ENCODE results near the gene RNU11.
"Not testable (repeated sequence)": the region's sequence is repeated elsewhere in the genome, so short reads cannot be mapped to it uniquely, and the experiment has no call there.

RNU11 gene

DNA sequence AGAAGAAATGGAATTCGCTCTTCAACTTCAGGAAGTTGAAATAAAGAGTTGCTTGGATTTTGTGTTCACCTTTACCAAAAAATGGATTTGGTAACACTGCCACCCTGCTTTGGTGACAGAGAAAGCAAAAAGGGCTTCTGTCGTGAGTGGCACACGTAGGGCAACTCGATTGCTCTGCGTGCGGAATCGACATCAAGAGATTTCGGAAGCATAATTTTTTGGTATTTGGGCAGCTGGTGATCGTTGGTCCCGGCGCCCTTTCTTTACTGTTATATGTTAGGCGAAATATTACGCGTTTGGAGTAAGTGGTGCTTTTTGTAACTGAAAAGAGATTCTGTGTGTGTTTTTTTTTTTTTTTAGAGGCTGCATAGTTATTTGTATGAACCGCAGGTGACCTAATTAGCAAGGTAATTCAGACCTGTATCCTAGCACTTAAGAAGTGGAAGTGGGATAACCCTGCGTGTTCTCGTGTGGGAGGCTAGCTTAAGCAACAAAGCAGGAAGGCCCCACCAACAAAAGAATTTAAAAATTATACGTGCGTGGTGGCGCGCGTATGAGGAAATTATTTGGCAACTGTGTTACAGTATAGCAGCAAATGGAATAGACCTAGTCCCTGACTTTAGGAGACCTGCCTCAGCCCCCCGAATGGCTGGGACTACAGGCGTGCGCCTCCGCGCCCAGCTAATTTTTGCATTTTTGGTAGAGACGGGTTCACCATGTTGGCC is at the start of gene RNU11:
TSS of gene RNU11 (plus strand) at position 127 of the 725 bp plus-strand sequence.
- peak; percentile 94 to 95 for DNase-seq

DNA sequence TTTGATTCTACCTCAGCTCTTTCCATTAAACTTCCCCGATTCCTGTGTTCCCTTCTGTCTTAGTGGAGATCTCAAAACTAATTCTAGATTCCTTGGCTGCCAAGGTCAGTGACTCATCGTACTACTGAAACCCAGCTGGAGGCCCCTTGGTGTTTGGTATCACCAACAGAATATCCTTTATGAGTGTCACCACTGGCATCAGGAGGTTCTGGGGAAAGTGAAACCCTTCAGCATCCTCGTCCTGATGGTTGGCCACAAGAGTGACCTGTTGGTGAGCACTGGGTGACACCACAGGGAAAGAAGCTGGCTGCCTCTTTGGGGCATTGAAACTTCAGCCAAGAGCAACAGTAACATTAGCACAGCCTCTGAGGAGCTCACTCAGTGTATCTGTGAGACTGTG is 46.7 kb upstream of the RNU11 start:
- no peak for DNase-seq

DNA sequence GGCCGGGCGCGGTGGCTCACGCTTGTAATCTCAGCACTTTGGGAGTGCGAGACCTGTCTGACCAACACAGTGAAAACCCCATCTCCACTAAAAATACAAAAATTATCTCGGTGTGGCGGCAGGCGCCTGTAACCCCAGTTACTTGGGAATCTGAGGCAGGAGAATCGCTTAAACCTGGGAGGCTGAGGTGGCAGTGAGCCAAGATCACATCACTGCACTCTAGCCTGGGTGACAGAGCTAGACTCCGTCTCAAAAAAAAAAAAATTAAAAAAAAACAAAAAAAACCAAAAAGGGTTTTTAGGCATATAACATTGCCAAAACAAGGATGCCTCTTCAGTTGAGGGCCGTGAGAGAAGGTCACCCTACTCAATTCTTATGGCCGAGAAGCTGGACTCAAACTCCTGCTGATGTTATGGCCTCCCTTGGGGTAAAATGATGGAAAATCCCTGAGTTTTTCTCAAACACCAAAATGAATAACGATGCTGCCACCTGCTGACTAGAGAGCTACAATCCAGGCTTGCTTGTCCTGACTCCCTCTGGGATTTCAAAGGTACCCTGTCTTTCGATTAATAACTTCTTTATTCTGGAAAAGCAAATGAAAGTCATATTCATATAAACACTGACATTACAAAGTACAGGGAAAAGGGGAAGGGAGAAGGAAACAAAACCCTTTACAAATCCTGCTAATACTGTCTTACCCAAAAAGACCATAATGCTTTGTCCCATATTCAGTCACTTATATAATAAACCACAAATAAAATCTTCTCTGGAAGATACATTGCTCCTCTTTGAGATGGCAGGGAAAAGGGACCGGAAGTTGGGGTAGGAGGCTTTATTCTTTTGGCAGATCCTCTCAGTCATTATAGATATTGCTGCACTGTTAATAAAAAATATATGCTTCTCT is 45.6 kb upstream of the RNU11 start:
- peak; percentile 17 to 46 for DNase-seq

- DNase-seq, result no peak
Measured at GRCh38 chr1:28604411-28604810, 44.0 kb upstream of the RNU11 start.

DNA sequence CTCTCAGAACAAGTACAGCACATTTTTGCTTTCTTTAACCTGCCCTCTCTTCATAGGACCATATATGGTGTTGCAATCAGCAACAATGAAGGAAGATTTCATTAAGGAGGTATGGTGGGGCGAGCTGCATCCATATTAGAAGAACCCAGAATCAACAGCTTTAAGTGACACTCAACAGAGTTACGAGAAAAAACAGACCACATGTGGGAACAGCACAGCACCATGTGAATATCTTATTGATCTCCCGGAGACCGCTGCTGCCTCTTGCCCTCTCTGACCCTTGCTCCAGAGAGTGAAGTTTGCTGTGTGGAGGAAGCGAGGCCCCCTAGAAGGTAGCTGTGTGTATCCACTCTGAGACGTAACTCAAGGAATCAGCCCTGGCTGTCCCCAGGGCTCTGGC is 43.4 kb upstream of the RNU11 start:
- no peak for DNase-seq

- DNase-seq, result no peak
Measured at GRCh38 chr1:28606771-28607170, 41.6 kb upstream of the RNU11 start.

DNA sequence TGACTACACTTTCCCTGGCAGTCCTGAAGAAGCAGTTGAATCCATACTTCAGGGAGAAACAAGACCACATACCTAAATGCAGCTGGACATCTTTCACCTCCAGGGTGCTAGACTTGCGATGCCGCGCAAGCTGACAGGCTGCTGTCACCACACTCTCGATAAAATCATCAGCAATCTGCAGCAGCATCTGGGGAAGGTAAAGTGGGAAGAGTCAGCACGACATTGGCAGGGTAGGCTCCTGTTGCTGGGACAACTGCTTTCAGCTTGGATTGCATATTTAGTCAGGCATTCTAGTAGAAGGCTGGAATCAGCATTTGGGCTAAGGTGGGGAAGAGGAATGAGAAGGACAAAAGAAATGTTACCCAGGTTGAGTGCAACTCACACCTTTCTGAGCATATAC is 35.2 kb upstream of the RNU11 start:
- DNase-seq, result no peak

DNA sequence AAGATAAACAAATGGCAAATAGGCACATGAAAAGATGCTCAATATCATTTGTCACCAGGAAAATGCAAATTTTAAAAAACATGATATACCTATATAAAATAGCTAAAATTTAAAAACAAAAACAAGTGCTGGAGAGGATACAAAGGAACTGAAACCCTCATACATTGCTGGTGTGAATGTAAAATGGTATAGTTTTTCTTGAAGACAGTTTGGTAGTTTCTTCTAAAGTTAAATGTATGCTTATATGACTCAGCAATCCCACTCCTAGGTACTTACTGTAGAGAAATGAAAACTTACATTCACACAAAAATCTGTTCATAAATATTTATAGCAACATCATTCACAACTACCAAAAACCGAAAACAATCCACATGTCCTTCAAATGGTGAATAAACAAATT is 16.7 kb upstream of the RNU11 start:
- DNase-seq, result no peak

DNA sequence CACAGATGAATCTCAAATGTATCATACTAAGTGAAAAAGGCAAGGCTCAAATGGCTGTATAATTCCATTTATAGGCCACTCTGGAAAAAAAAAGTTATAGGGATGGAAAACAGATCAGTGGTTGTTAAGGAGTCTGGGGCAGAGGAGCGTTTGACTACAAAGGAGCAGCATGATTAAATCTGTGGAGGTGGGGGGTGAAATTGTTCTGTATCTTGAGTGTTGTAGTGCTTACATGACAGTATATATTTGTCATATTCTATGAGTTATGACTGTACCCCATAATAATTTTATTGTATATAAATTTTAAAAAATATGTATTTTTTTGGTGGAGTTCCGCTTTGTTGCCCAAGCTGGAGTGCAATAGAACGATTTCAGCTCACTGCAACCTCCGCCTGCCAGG is 15.8 kb upstream of the RNU11 start:
- no peak for DNase-seq

DNA sequence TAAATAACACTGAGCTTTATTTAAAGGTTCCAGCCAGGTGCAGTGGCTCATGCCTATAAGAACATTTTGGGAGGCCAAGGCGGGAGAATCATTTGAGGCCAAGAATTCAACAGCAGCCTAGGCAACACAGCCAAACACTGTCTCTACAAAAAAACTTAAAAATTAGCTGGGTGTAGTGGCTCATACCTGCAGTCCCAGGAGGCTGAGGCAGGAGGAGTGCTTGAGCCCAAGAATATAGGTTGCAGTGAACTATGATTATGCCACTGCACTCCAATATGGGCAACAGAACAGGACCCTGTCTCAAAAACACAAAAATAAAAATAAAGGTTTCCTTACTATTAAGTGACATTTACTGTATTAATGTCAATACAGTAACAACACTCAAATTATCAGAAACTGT is 7.6 kb upstream of the RNU11 start:
- peak; percentile 32 to 59 for DNase-seq

DNA sequence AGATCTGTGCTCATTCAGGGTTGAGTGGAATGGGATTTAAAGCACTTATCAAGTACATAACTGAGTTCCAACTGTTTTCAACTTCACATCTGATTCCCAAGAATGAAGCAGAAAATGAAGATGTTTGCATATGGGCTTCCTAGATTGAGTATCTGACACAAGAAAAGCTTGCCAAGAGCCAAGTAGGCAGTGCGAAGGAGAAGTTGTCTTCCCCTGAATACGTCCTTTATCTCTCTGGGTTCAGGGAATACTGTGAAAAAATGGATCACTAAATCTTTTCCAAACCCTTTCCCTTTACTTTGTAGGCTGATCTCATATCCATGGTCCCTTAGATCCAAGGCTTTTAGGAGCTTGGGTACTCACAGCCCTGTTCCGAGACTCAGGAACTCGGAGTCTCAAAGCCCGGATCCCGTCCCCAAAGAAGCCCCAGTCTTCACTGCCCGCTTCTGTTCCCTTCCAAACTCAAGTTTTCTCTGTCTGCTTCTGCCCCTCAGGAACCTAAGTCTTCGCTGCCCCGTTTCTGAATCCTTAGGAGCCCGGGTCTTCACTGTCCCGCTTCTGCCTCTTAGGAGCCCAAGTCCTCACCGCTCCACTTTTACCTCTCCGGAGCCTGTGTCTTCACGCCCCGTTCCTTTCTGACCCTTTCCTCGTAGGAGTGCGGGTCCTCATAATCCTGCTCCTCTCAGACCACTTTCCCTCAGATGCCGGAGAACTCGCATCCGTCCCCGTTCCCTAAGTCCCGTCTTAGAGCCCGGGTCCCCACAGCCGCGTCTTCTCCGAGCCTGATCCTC is 6.1 kb upstream of the RNU11 start:
- DNase-seq, result no peak

DNA sequence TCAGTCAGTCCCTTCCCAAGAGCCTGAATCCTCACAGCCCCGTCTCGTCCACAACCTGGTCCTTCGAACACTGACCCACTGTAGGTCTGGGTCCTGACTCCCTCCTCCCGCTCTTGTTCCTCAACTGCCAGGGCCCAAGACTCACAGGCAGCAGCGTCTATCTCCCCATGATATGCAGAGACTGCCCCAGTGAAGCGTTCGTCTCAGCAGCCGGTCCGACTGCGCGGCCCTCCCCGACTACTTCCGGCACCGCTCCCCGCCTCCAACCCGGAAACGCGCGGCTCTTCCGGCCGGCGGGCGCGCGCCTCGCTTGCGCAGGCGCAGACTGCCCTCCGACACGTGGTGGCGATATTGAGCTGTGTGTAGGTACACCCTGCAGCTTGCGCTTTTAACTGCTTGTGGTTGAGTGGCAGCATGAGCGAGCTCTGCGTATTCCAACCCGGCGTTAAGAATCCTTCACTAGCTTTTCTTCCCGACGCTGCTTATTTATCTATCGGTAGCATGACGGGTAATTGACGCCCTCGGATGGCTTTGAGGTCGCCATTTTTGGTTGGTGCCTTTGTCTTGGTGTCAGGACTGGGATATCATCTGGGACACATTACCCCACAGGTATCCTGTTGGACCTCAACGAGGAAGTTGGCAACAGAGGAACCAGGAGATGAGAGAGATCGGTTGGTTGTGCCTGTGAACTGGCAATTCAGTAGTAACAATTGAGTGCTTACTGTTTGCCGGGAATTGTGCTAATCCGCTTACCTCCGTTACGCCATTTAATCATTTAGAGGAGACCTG is 5.4 kb upstream of the RNU11 start, which contains the start of gene TAF12:
TSS of gene TAF12 (minus strand) at position 221 of the 789 bp plus-strand sequence. CDS start 20,986 bp downstream, outside the sequence.
- DNase-seq, result peak; percentile 96 to 97

GRCh38 chr1:28644494-28644893 is 3.9 kb upstream of the RNU11 start:
- no peak for DNase-seq

GRCh38 chr1:28645406-28645805 is 3.0 kb upstream of the RNU11 start:
- DNase-seq, result not testable (repeated sequence)

GRCh38 chr1:28646040-28646439 is 2.4 kb upstream of the RNU11 start:
- DNase-seq, result no peak

DNA sequence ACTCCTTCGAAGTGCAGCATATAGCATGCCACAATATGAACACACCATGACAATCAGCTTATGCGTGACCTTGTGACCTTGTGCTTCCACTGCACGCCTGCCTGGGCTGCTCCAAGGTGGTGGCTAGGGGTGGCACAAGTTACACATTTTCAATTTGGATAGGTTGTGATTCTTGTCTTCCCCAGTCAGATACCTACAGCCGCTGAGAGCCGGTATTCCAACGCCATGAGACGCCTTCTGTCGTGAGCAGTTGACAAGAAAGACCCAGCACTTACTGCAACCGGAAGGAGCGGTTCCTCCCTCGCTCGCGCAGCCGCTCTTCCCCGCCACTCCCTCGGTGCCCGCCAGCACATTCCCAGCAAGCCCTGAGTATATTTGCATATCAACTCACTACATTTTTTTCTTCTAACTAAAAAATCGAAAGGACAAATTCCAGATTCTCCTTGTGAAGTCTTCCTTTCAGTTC is 359 bp upstream of the RNU11 start:
- peak; percentile 95 to 96 for DNase-seq

- not testable (repeated sequence) for DNase-seq
Measured at GRCh38 chr1:28653063-28653462, 4.7 kb downstream of the RNU11 start.

DNA sequence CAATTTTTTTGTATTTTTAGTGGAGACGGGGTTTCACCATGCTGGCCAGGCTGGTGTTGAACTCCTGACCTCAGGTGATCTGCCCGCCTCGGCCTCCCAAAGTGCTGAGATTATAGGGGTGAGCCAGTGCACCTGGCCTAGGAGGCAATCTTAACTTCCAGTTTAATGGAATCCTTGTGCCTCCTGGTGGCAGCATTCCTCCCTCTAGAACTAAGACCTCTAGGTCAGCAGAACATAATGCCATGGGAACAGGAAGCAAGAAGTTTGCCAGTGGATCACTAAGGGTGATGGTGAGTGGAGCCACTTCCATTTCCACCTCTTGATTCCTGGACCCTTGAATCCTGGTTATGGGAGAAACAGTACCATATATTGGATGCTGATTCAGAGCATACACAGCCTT is 5.5 kb downstream of the RNU11 start:
- DNase-seq, result peak in 1 of 2 donors; percentile 28

DNA sequence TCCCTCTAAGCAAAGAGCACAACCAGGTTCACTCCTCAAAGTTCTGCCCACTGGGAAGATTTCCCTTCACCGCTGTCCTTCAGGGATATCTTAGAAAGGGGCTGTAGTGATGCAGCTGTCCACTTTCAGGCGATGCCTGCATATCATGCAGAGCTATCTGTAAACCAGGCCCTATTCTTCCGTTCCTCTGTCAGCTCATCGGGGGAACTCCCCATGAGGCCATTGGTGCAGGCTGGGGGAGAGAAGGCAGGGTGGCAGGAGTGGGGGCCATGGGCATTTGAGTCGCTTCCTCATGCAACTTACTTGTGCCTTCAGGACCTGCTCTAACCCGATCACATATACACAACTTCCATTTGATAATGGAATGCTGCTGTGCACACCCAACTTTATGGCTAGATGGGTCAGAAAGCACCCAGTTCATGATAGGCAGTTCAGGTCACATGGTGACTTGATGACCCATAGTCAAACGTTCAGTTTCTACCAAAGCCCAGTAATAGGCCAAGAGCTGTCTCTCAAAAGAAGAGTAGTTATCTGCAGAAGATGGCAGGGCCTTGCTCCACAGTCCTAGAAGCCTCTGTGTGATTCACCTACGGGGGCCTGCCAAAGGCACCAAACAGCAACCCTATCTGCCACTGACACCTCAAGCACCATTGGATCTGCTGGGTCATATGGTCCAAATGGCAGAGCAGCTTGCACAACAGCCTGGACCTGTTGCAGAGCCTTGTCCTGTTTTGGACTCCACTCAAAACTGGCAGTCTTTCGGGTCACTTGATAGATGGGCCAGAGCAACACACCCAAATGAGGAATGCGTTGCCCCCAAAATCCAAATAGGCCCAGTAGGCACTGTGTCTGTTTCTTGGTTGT is 7.3 kb downstream of the RNU11 start:
- not testable (repeated sequence) for DNase-seq

DNA sequence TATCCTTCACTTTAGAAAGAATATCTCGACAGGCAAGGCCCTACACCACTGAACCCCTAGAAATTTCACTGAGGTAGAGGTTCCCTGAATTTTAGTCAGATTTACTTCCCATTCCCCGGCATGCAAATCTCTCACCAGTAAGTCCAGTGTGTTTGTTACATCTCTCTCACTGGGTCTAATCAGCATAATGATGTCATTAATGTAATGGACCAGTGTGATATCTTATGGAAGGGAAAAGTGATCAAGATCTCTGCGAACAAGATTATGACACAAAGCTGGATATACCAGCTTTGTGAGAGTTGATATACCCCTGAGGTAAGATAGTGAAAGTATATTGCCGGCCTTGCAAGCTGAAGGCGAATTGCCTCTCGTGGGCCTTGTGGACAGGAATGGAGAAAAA is 7.9 kb downstream of the RNU11 start:
- no peak for DNase-seq

- DNase-seq, result no peak
Measured at GRCh38 chr1:28663871-28664470, 15.6 kb downstream of the RNU11 start.
